GM12878 (cell line): ENCODE measurements around the gene PRKAG2. TPM values are rescaled to one million over a fixed set of nuclear protein-coding genes. Genes with fewer than 3 reads are reported as not detected.

Experiments
- ATF7 ChIP-seq: fragments of 450-650 bp; IDR thresholded peaks from 2 replicates; pipeline ENCODE4 v1.6.1; 2016; ENCODE audit warnings: low read depth, mild to moderate bottlenecking
- IRF4 ChIP-seq: IDR thresholded peaks from 2 replicates; pipeline ENCODE4 v1.6.1; 2011; ENCODE audit warnings: low read depth, low read length
- RBBP5 ChIP-seq: fragments of 200-600 bp; sonication (generic); conservative IDR thresholded peaks from 2 replicates; pipeline ENCODE4 v1.6.1; 2016
- SREBF2 ChIP-seq: IDR thresholded peaks from 2 replicates; pipeline ENCODE4 v1.6.1; 2012; ENCODE audit warnings: mild to moderate bottlenecking, low read length
- ZNF217 ChIP-seq: fragments of 450-650 bp; IDR thresholded peaks from 2 replicates; pipeline ENCODE4 v1.6.1; 2017; ENCODE audit warnings: antibody characterized with exemption, mild to moderate bottlenecking
- ZNF384 ChIP-seq: IDR thresholded peaks from 2 replicates; pipeline ENCODE4 v1.6.1; 2012; ENCODE audit warnings: low read depth, mild to moderate bottlenecking, low read length, improper control_type of control experiment, borderline replicate concordance
- ZZZ3 ChIP-seq: IDR thresholded peaks from 2 replicates; pipeline ENCODE4 v1.6.1; 2011; ENCODE audit warnings: low read depth; ENCODE audit not compliant: control insufficient read depth, insufficient read length
- polyA plus RNA-seq, 11 experiments: library from polyadenylated mRNA; depleted of rRNA in 4 of 11; unstranded in 6 of 11; stranded (reverse) in 5 of 11; fragments of >200 nt; fragmentation: Nextera tagmentation in 4 of 11; fragmentation: Illumina TruSeq in 1 of 11; extraction: Ambion mirVana in 4 of 11; extraction: Trizol in 1 of 11; gene quantifications; 1 replicate in 1 of 11; 2 replicates in 10 of 11; pipeline versions ENCODE4 v1.2.1 to v1.2.3, GENCODE V29; 2011 to 2016; ENCODE audit warnings: inconsistent platforms in 2 of 11, missing spikeins in 2 of 11, low read depth in 1 of 11
- total RNA-seq, 4 experiments: library from RNA; depleted of rRNA in 3 of 4; stranded (reverse); fragments of >200 nt in 3 of 4; fragmentation: Illumina TruSeq in 1 of 4; extraction: Trizol in 1 of 4; gene quantifications; 2 replicates each; pipeline versions ENCODE4 v1.2.1 to v1.2.3, GENCODE V29; 2013 to 2021
- TF ChIP-seq, protein P1 (sequence below): fragments of 450-650 bp; IDR thresholded peaks from 2 replicates; pipeline ENCODE4 v1.6.1; 2017; ENCODE audit warnings: antibody characterized with exemption, mild to moderate bottlenecking, moderate library complexity
- TF ChIP-seq, protein P2 (sequence below): fragments of 150-350 bp; IDR thresholded peaks from 2 replicates; pipeline ENCODE4 v1.6.1; 2014; ENCODE audit warnings: mild to moderate bottlenecking, low read depth, low read length

The PRKAG2 gene
- total and polyA plus RNA-seq, 10 of the 15 experiments (the other 5 are each of a cell fraction or from before 2014, with no cell fraction given) = 3.4 to 8.9 (median 6.8) TPM

DNA sequence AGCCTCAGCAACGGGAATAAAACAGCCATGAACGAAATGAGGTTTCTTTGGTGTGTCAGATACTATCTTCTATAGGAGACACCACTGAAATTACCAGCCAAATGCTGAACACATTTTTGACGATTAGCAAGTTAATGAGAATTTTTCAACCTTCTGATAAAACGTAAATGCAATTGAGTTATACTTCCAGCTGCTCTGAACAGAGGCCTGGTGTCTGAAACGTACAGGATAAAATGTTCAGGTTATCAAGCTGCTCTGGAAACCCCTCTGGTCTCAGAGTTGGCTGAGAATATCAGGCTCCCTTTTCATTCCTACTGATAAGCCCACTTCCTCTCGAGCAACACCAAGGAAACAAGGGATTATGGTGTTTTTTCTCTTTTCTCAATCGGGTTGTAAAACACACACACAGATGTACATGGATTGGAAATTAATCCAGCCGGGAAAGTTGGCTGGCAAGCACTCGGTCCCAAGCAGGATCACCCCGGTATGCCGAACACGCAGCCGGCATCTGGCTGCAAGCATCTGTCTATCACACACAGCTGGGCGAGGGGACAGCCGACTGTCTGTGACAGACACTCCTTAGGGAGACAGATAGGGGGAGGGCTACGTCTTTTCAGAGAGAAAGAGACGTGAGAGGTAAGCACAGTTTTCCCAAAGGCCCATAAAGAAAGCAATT lies 171.8 kb downstream of the PRKAG2 start (continued):
- no peak for TF ChIP-seq ATF7
- TF ChIP-seq, protein P1, sequence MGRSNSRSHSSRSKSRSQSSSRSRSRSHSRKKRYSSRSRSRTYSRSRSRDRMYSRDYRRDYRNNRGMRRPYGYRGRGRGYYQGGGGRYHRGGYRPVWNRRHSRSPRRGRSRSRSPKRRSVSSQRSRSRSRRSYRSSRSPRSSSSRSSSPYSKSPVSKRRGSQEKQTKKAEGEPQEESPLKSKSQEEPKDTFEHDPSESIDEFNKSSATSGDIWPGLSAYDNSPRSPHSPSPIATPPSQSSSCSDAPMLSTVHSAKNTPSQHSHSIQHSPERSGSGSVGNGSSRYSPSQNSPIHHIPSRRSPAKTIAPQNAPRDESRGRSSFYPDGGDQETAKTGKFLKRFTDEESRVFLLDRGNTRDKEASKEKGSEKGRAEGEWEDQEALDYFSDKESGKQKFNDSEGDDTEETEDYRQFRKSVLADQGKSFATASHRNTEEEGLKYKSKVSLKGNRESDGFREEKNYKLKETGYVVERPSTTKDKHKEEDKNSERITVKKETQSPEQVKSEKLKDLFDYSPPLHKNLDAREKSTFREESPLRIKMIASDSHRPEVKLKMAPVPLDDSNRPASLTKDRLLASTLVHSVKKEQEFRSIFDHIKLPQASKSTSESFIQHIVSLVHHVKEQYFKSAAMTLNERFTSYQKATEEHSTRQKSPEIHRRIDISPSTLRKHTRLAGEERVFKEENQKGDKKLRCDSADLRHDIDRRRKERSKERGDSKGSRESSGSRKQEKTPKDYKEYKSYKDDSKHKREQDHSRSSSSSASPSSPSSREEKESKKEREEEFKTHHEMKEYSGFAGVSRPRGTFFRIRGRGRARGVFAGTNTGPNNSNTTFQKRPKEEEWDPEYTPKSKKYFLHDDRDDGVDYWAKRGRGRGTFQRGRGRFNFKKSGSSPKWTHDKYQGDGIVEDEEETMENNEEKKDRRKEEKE = no peak
- TF ChIP-seq IRF4 = no peak
- no peak for TF ChIP-seq RBBP5
- TF ChIP-seq SREBF2 = no peak
- TF ChIP-seq, protein P2, sequence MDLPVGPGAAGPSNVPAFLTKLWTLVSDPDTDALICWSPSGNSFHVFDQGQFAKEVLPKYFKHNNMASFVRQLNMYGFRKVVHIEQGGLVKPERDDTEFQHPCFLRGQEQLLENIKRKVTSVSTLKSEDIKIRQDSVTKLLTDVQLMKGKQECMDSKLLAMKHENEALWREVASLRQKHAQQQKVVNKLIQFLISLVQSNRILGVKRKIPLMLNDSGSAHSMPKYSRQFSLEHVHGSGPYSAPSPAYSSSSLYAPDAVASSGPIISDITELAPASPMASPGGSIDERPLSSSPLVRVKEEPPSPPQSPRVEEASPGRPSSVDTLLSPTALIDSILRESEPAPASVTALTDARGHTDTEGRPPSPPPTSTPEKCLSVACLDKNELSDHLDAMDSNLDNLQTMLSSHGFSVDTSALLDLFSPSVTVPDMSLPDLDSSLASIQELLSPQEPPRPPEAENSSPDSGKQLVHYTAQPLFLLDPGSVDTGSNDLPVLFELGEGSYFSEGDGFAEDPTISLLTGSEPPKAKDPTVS = no peak
- no peak for TF ChIP-seq ZNF217
- no peak for TF ChIP-seq ZZZ3
- no peak for TF ChIP-seq ZNF384
